SKM-1 (cell line): ENCODE measurements around the gene B3GALT4.
A peak's percentile ranks its signal among the peaks of the same experiment; 100 is the strongest.

ENCODE experiments used
- DNase-seq: peaks from one replicate; lab custom pipeline; 2025; ENCODE audit not compliant: unreplicated experiment; lab: John Stamatoyannopoulos, UW

B3GALT4 gene

GRCh38 chr6:33313709-33314514, 37.0 kb downstream of the B3GALT4 start, which contains the start of gene TAPBP:
TSS of gene TAPBP (minus strand) at chr6:33314078. CDS start at chr6:33314041, 37 bp downstream.
- DNase-seq = no peak

GRCh38 chr6:33314515-33314942, 37.6 kb downstream of the B3GALT4 start:
- peak; percentile 6 for DNase-seq

GRCh38 chr6:33314943-33315792, 38.2 kb downstream of the B3GALT4 start:
- DNase-seq = no peak

- no peak for DNase-seq
Measured at GRCh38 chr6:33315793-33316602, 39.1 kb downstream of the B3GALT4 start.

GRCh38 chr6:33316603-33317418, 39.9 kb downstream of the B3GALT4 start:
- no peak for DNase-seq

GRCh38 chr6:33317419-33317668, 40.4 kb downstream of the B3GALT4 start:
- peak; percentile 41 for DNase-seq

GRCh38 chr6:33317669-33318425, 40.9 kb downstream of the B3GALT4 start, which contains the start of gene ZBTB22:
TSS of gene ZBTB22 (minus strand) at chr6:33317744. CDS start at chr6:33316916, 828 bp downstream.
- peak; percentile 94 for DNase-seq

GRCh38 chr6:33318426-33319073, 41.6 kb downstream of the B3GALT4 start:
- DNase-seq = no peak

GRCh38 chr6:33319939-33320314, 43.0 kb downstream of the B3GALT4 start:
- DNase-seq = no peak

GRCh38 chr6:33320315-33321181, 43.6 kb downstream of the B3GALT4 start:
- no peak for DNase-seq

GRCh38 chr6:33321227-33321626, 44.3 kb downstream of the B3GALT4 start:
- DNase-seq = no peak

GRCh38 chr6:33323623-33323948, 46.7 kb downstream of the B3GALT4 start:
- no peak for DNase-seq

- peak; percentile 22 for DNase-seq
Measured at GRCh38 chr6:33324125-33324524, 47.2 kb downstream of the B3GALT4 start.
